SK-N-SH (cell line): ENCODE data around the gene FAM120C.

Experiments used
- CHD2 ChIP-seq: fragments of 150-350 bp; IDR thresholded peaks from 2 replicates; pipeline ENCODE4 v1.6.1; 2018; ENCODE audit warnings: low read length; ENCODE audit not compliant: partially characterized antibody
- EP300 ChIP-seq, 2 experiments: IDR thresholded peaks; 2 replicates each; pipeline versions ENCODE4 v1.4.0 to v1.6.1; 2012; ENCODE audit warnings: borderline replicate concordance in 1 of 2, low read depth in 1 of 2, low read length in 1 of 2
- MXI1 ChIP-seq: IDR thresholded peaks from 2 replicates; pipeline ENCODE4 v1.6.1; 2012; ENCODE audit warnings: mild to moderate bottlenecking, low read depth, low read length, improper control_type of control experiment
- POLR2AphosphoS5 ChIP-seq: IDR thresholded peaks from 2 replicates; pipeline ENCODE4 v1.6.1; 2012; ENCODE audit warnings: low read depth, low read length
- TF ChIP-seq, protein P1 (sequence below): fragments of 200-600 bp; sonication (generic); IDR thresholded peaks from 2 replicates; pipeline ENCODE4 v1.6.1; 2017; ENCODE audit warnings: antibody characterized with exemption, mild to moderate bottlenecking, moderate library complexity
- TF ChIP-seq, protein P2 (sequence below): IDR thresholded peaks from 2 replicates; pipeline ENCODE4 v1.6.1; 2012; ENCODE audit warnings: mild to moderate bottlenecking, low read depth, low read length, moderate library complexity

DNA sequence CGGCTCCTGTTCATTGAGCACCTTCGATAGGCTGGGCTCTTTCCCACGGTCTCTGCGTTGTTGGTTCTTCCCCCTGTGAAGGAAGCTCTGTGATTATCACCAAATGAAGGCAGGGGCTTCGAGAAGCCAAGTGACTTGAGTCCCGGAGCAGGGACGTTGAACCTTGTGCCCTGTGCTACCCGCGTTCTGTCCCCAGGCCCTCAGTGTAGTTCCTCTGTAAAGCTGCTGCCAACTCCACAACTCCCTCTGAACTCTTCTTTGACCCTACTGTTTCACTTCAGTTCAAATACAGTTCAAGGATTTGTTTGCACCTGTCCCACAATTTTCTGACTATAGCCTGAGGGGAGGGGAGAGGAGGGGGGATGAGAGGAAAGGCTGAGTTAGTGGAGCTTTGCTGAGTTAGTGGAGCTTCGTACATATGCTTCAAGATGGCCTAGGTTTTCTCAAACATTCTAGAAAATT lies 138.1 kb downstream of the FAM120C start:
- TF ChIP-seq, protein P1, sequence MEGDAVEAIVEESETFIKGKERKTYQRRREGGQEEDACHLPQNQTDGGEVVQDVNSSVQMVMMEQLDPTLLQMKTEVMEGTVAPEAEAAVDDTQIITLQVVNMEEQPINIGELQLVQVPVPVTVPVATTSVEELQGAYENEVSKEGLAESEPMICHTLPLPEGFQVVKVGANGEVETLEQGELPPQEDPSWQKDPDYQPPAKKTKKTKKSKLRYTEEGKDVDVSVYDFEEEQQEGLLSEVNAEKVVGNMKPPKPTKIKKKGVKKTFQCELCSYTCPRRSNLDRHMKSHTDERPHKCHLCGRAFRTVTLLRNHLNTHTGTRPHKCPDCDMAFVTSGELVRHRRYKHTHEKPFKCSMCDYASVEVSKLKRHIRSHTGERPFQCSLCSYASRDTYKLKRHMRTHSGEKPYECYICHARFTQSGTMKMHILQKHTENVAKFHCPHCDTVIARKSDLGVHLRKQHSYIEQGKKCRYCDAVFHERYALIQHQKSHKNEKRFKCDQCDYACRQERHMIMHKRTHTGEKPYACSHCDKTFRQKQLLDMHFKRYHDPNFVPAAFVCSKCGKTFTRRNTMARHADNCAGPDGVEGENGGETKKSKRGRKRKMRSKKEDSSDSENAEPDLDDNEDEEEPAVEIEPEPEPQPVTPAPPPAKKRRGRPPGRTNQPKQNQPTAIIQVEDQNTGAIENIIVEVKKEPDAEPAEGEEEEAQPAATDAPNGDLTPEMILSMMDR, result no peak
- TF ChIP-seq POLR2AphosphoS5 (no peak), MXI1 (no peak), EP300 (IDR thresholded peaks at IDR 0.05; ENCODE audit: borderline replicate concordance in 1 of 2, low read depth in 1 of 2, low read length in 1 of 2) (no peak), CHD2 (no peak)
- TF ChIP-seq, protein P2, sequence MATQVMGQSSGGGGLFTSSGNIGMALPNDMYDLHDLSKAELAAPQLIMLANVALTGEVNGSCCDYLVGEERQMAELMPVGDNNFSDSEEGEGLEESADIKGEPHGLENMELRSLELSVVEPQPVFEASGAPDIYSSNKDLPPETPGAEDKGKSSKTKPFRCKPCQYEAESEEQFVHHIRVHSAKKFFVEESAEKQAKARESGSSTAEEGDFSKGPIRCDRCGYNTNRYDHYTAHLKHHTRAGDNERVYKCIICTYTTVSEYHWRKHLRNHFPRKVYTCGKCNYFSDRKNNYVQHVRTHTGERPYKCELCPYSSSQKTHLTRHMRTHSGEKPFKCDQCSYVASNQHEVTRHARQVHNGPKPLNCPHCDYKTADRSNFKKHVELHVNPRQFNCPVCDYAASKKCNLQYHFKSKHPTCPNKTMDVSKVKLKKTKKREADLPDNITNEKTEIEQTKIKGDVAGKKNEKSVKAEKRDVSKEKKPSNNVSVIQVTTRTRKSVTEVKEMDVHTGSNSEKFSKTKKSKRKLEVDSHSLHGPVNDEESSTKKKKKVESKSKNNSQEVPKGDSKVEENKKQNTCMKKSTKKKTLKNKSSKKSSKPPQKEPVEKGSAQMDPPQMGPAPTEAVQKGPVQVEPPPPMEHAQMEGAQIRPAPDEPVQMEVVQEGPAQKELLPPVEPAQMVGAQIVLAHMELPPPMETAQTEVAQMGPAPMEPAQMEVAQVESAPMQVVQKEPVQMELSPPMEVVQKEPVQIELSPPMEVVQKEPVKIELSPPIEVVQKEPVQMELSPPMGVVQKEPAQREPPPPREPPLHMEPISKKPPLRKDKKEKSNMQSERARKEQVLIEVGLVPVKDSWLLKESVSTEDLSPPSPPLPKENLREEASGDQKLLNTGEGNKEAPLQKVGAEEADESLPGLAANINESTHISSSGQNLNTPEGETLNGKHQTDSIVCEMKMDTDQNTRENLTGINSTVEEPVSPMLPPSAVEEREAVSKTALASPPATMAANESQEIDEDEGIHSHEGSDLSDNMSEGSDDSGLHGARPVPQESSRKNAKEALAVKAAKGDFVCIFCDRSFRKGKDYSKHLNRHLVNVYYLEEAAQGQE, result no peak
